ENCODE measurements around the gene DECR2. TPM values are rescaled to one million over a fixed set of nuclear protein-coding genes. Genes with fewer than 3 reads are reported as not detected.

DECR2 gene
- total and polyA plus RNA-seq, 2 donors (not counting 1 experiment from before 2014, with no cell fraction given), result 12.0 to 12.1 TPM

GRCh38 chr16:353404-354290, 48.0 kb upstream of the DECR2 start:
- Histone ChIP-seq H3K4me1 (ENCODE audit: control insufficient read depth, extremely low read depth, insufficient read depth, low read length) (peaks cover 4% of the 10 kb centered on the region), H3K9ac (ENCODE audit: insufficient read depth, low read length) (peak overlapping the region; percentile 16), H3K27ac (ENCODE audit: insufficient read depth, low read length) (no peak overlapping the region), H3K27me3 (ENCODE audit: control insufficient read depth, insufficient read depth, low read length) (no peaks in the 10 kb centered on the region), H3K9me3 (ENCODE audit: control insufficient read depth, insufficient read depth, low read depth, low read length) (no peaks in the 10 kb centered on the region), H3K4me3 (replicated peaks in 1 of 4; ENCODE audit: control extremely low read depth in 1 of 4, insufficient read depth in 1 of 4, low read depth in 3 of 4, low read length in 4 of 4) (peak overlapping the region in 2 of 4 experiments; percentile 17 to 42), H4K20me1 (ENCODE audit: control insufficient read depth, extremely low read depth, insufficient read depth, low read length) (no peaks in the 10 kb centered on the region), H3K36me3 (ENCODE audit: control insufficient read depth, insufficient read depth, low read length) (peaks cover 2% of the 10 kb centered on the region), H3K79me2 (ENCODE audit: control insufficient read depth, insufficient read depth, low read length) (peaks cover 16% of the 10 kb centered on the region), H3K4me2 (ENCODE audit: extremely low read depth, insufficient read depth, low read length) (peak overlapping the region; percentile 68), H2AFZ (ENCODE audit: low read length) (peak overlapping the region; percentile 33)
- no peak for DNase-seq (ENCODE audit: low read depth in 2 of 2)
- TF ChIP-seq CTCF (conservative IDR thresholded peaks at IDR 0.05 in 1 of 2, IDR thresholded peaks at IDR 0.05 in 1 of 2; ENCODE audit: low read depth in 1 of 2, low read length in 2 of 2), result no peak
- no peak for TF ChIP-seq EZH2 (IDR thresholded peaks at IDR 0.05; ENCODE audit: low read length, missing control alignments)

- peaks cover 2% of the 10 kb centered on the region for H3K36me3 ChIP-seq (ENCODE audit: control insufficient read depth, insufficient read depth, low read length)
- H2AFZ ChIP-seq (ENCODE audit: low read length), result no peak overlapping the region
- no peak overlapping the region for H3K4me2 ChIP-seq (ENCODE audit: extremely low read depth, insufficient read depth, low read length)
- DNase-seq (ENCODE audit: low read depth in 2 of 2), result no peak
- no peak overlapping the region for H3K9ac ChIP-seq (ENCODE audit: insufficient read depth, low read length)
- H3K4me1 ChIP-seq (ENCODE audit: control insufficient read depth, extremely low read depth, insufficient read depth, low read length), result peaks cover under 1% of the 10 kb centered on the region
- no peaks in the 10 kb centered on the region for H3K9me3 ChIP-seq (ENCODE audit: control insufficient read depth, insufficient read depth, low read depth, low read length)
- H3K27me3 ChIP-seq (ENCODE audit: control insufficient read depth, insufficient read depth, low read length), result no peaks in the 10 kb centered on the region
- H4K20me1 ChIP-seq (ENCODE audit: control insufficient read depth, extremely low read depth, insufficient read depth, low read length), result no peaks in the 10 kb centered on the region
- no peak overlapping the region for H3K27ac ChIP-seq (ENCODE audit: insufficient read depth, low read length)
- H3K4me3 ChIP-seq (replicated peaks in 1 of 4; ENCODE audit: control extremely low read depth in 1 of 4, insufficient read depth in 1 of 4, low read depth in 3 of 4, low read length in 4 of 4), result no peak overlapping the region
- peaks cover 13% of the 10 kb centered on the region for H3K79me2 ChIP-seq (ENCODE audit: control insufficient read depth, insufficient read depth, low read length)
- TF ChIP-seq EZH2 (IDR thresholded peaks at IDR 0.05; ENCODE audit: low read length, missing control alignments) (no peak), CTCF (conservative IDR thresholded peaks at IDR 0.05 in 1 of 2, IDR thresholded peaks at IDR 0.05 in 1 of 2; ENCODE audit: low read depth in 1 of 2, low read length in 2 of 2) (no peak)
Measured at GRCh38 chr16:354291-354881, 47.3 kb upstream of the DECR2 start.

GRCh38 chr16:354971-355461, 46.7 kb upstream of the DECR2 start:
- H4K20me1 ChIP-seq (ENCODE audit: control insufficient read depth, extremely low read depth, insufficient read depth, low read length), result no peaks in the 10 kb centered on the region
- TF ChIP-seq CTCF (conservative IDR thresholded peaks at IDR 0.05 in 1 of 2, IDR thresholded peaks at IDR 0.05 in 1 of 2; ENCODE audit: low read depth in 1 of 2, low read length in 2 of 2) (no peak), EZH2 (IDR thresholded peaks at IDR 0.05; ENCODE audit: low read length, missing control alignments) (no peak)
- no peaks in the 10 kb centered on the region for H3K9me3 ChIP-seq (ENCODE audit: control insufficient read depth, insufficient read depth, low read depth, low read length)
- H3K27me3 ChIP-seq (ENCODE audit: control insufficient read depth, insufficient read depth, low read length), result no peaks in the 10 kb centered on the region
- H3K4me3 ChIP-seq (replicated peaks in 1 of 4; ENCODE audit: control extremely low read depth in 1 of 4, insufficient read depth in 1 of 4, low read depth in 3 of 4, low read length in 4 of 4), result no peak overlapping the region
- no peak overlapping the region for H3K27ac ChIP-seq (ENCODE audit: insufficient read depth, low read length)
- H2AFZ ChIP-seq (ENCODE audit: low read length), result no peak overlapping the region
- H3K9ac ChIP-seq (ENCODE audit: insufficient read depth, low read length), result no peak overlapping the region
- no peaks in the 10 kb centered on the region for H3K4me1 ChIP-seq (ENCODE audit: control insufficient read depth, extremely low read depth, insufficient read depth, low read length)
- H3K36me3 ChIP-seq (ENCODE audit: control insufficient read depth, insufficient read depth, low read length), result peaks cover 2% of the 10 kb centered on the region
- H3K79me2 ChIP-seq (ENCODE audit: control insufficient read depth, insufficient read depth, low read length), result peaks cover 9% of the 10 kb centered on the region
- DNase-seq (ENCODE audit: low read depth in 2 of 2), result no peak
- no peak overlapping the region for H3K4me2 ChIP-seq (ENCODE audit: extremely low read depth, insufficient read depth, low read length)
